ENCODE measurements around the gene KLRC2.
"Not testable (repeated sequence)": the region's sequence is repeated elsewhere in the genome, so short reads cannot be mapped to it uniquely, and the experiment has no call there.

Gene KLRC2

GRCh38 chr12:10435816-10436215 lies at the start of gene KLRC2:
Gene KLRC2 (minus strand): TSS chr12:10436010. CDS start chr12:10435986, 24 bp downstream.
- peak; percentile 57 for DNase-seq

GRCh38 chr12:10481901-10482300 lies 46.1 kb upstream of the KLRC2 start:
- not testable (repeated sequence) for DNase-seq

- not testable (repeated sequence) for DNase-seq
Observed at GRCh38 chr12:10472808-10473207, 37.0 kb upstream of the KLRC2 start.

- no peak for DNase-seq
Observed at GRCh38 chr12:10469701-10470100, 33.9 kb upstream of the KLRC2 start.

GRCh38 chr12:10466311-10466710 lies 30.5 kb upstream of the KLRC2 start:
- DNase-seq = no peak

GRCh38 chr12:10457760-10458159 lies 21.9 kb upstream of the KLRC2 start:
- DNase-seq = peak; percentile 44

- no peak for DNase-seq
Observed at GRCh38 chr12:10456856-10457255, 21.0 kb upstream of the KLRC2 start.

GRCh38 chr12:10455766-10456165 lies 20.0 kb upstream of the KLRC2 start:
- no peak for DNase-seq

GRCh38 chr12:10454531-10454930 lies 18.7 kb upstream of the KLRC2 start:
- no peak for DNase-seq

- no peak for DNase-seq
Observed at GRCh38 chr12:10453156-10453555, 17.3 kb upstream of the KLRC2 start, which contains the start of gene KLRC1. Gene KLRC1 (minus strand): TSS chr12:10453377. CDS start chr12:10451156, 2,221 bp downstream.

GRCh38 chr12:10448236-10448635 lies 12.4 kb upstream of the KLRC2 start:
- no peak for DNase-seq

GRCh38 chr12:10446052-10446451 lies 10.2 kb upstream of the KLRC2 start:
- not testable (repeated sequence) for DNase-seq

GRCh38 chr12:10441144-10441543 lies 5.3 kb upstream of the KLRC2 start:
- peak; percentile 6 for DNase-seq

GRCh38 chr12:10439608-10440274 lies 3.9 kb upstream of the KLRC2 start:
- DNase-seq = peak; percentile 78

GRCh38 chr12:10437601-10438000 lies 1.8 kb upstream of the KLRC2 start:
- not testable (repeated sequence) for DNase-seq

GRCh38 chr12:10430623-10431022 lies 5.2 kb downstream of the KLRC2 start:
- not testable (repeated sequence) for DNase-seq

- DNase-seq = peak; percentile 19
Observed at GRCh38 chr12:10425938-10426337, 9.9 kb downstream of the KLRC2 start.

GRCh38 chr12:10424260-10424899 lies 11.4 kb downstream of the KLRC2 start:
- peak; percentile 42 for DNase-seq

GRCh38 chr12:10422159-10422558 lies 13.7 kb downstream of the KLRC2 start:
- not testable (repeated sequence) for DNase-seq

GRCh38 chr12:10420334-10420733 lies 15.5 kb downstream of the KLRC2 start, which contains the start of gene KLRC3:
Gene KLRC3 (minus strand): TSS chr12:10420595. CDS start chr12:10420550, 45 bp downstream.
- peak; percentile 49 for DNase-seq

- peak; percentile 57 for DNase-seq
Observed at GRCh38 chr12:10409392-10409791, 26.4 kb downstream of the KLRC2 start, which contains the start of gene KLRC4. Gene KLRC4 (minus strand): TSS chr12:10409757. CDS start chr12:10409575, 182 bp downstream.

GRCh38 chr12:10408842-10409241 lies 27.0 kb downstream of the KLRC2 start:
- peak; percentile 22 for DNase-seq

GRCh38 chr12:10406725-10407124 lies 29.1 kb downstream of the KLRC2 start:
- DNase-seq = no peak

GRCh38 chr12:10405294-10405693 lies 30.5 kb downstream of the KLRC2 start:
- no peak for DNase-seq
